Vagina (tissue), 2 donors: Measurements from ENCODE around the gene NUP210. TPM values are rescaled to one million over a fixed set of nuclear protein-coding genes. Genes with fewer than 3 reads are reported as not detected.
A peak's percentile ranks its signal among the peaks of the same experiment; 100 is the strongest.

Source experiments
- DNase-seq, 2 donors: peaks; one replicate each; pipeline ENCODE4 v3.0.0-alpha.2; 2017; ENCODE audit errors: extremely low spot score in 2 of 2
- H3K27ac ChIP-seq: fragments of 200-600 bp; sonication (generic); one replicate; pipeline ENCODE4 v1.5.1; 2019
- H3K27me3 ChIP-seq: fragments of 200-600 bp; sonication (generic); one replicate; pipeline ENCODE4 v1.5.1; 2019
- H3K36me3 ChIP-seq, 2 donors: fragments of 200-600 bp; sonication (generic); one replicate each; pipeline ENCODE4 v1.5.1; 2017 to 2019
- H3K4me1 ChIP-seq: fragments of 200-600 bp; sonication (generic); one replicate; pipeline ENCODE4 v1.5.1; 2019
- H3K4me3 ChIP-seq, 2 donors: fragments of 200-600 bp; sonication (generic); 1 replicate in 1 of 2; 2 replicates in 1 of 2; pipeline ENCODE4 v1.5.1; 2016 to 2019
- H3K9me3 ChIP-seq: fragments of 200-600 bp; sonication (generic); one replicate; pipeline ENCODE4 v1.5.1; 2019
- POLR2A ChIP-seq, 2 donors: fragments of 450-650 bp; IDR thresholded peaks; one replicate each; pipeline ENCODE4 v1.6.1; 2017; ENCODE audit warnings: antibody characterized with exemption in 2 of 2, mild to moderate bottlenecking in 2 of 2, moderate library complexity in 2 of 2
- POLR2AphosphoS5 ChIP-seq, 2 donors: sonication (generic); formaldehyde crosslinking; IDR thresholded peaks; one replicate each; pipeline ENCODE4 v1.9.0; 2017; ENCODE audit warnings: antibody characterized with exemption in 2 of 2, mild to moderate bottlenecking in 2 of 2, low read depth in 1 of 2; ENCODE audit not compliant: insufficient read depth in 1 of 2
- intact Hi-C: fragments of 100-400 bp; cut with DNase I; formaldehyde crosslinking; loops from one replicate; pipeline ENCODE4 v1.15.1; 2023
- total RNA-seq: library from RNA; depleted of rRNA; stranded (reverse); fragments of >200 nt; gene quantifications from one replicate; pipeline ENCODE4 v1.2.3, GENCODE V29; 2016
- TF ChIP-seq, protein P1 (sequence below), 3 experiments: fragments of 450-650 bp in 2 of 3; fragments of 200-600 bp in 1 of 3; sonication (generic) in 1 of 3; IDR thresholded peaks; one replicate each; pipeline ENCODE4 v1.5.1; 2017 to 2019; ENCODE audit warnings: antibody characterized with exemption in 3 of 3, mild to moderate bottlenecking in 2 of 3, moderate library complexity in 2 of 3

NUP210 gene
- total RNA-seq, 1 donor from 2014 or later = 10.1 TPM

- intact Hi-C loops = loop anchor here (10.0 kb wide), 1 partner anchor 148 kb away; no protein-coding TSS in a partner anchor
Measured at GRCh38 chr3:13462822-13463221, 42.7 kb upstream of the NUP210 start.

GRCh38 chr3:13462125-13462629 lies 42.1 kb upstream of the NUP210 start:
- no peak overlapping the region for H3K27ac ChIP-seq
- H3K27me3 ChIP-seq = no peaks in the 10 kb centered on the region
- intact Hi-C loops = loop anchor here (10.0 kb wide), 1 partner anchor 147 kb away; no protein-coding TSS in a partner anchor
- no peaks in the 10 kb centered on the region for H3K9me3 ChIP-seq
- TF ChIP-seq POLR2A (IDR thresholded peaks at IDR 0.05) (no peak), POLR2AphosphoS5 (IDR thresholded peaks at IDR 0.05; ENCODE audit: insufficient read depth in 1 of 2, low read depth in 1 of 2) (no peak)
- TF ChIP-seq, protein P1, sequence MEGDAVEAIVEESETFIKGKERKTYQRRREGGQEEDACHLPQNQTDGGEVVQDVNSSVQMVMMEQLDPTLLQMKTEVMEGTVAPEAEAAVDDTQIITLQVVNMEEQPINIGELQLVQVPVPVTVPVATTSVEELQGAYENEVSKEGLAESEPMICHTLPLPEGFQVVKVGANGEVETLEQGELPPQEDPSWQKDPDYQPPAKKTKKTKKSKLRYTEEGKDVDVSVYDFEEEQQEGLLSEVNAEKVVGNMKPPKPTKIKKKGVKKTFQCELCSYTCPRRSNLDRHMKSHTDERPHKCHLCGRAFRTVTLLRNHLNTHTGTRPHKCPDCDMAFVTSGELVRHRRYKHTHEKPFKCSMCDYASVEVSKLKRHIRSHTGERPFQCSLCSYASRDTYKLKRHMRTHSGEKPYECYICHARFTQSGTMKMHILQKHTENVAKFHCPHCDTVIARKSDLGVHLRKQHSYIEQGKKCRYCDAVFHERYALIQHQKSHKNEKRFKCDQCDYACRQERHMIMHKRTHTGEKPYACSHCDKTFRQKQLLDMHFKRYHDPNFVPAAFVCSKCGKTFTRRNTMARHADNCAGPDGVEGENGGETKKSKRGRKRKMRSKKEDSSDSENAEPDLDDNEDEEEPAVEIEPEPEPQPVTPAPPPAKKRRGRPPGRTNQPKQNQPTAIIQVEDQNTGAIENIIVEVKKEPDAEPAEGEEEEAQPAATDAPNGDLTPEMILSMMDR (IDR thresholded peaks at IDR 0.05) = no peak
- no peak for DNase-seq
- H3K4me3 ChIP-seq = no peak overlapping the region
- H3K36me3 ChIP-seq = no peaks in the 10 kb centered on the region
- no peaks in the 10 kb centered on the region for H3K4me1 ChIP-seq

More at GRCh38 chr3:13462822-13463221, 42.7 kb upstream of the NUP210 start:
- Histone ChIP-seq H3K27me3 (no peaks in the 10 kb centered on the region), H3K36me3 (no peaks in the 10 kb centered on the region), H3K9me3 (no peaks in the 10 kb centered on the region), H3K4me3 (no peak overlapping the region), H3K4me1 (no peaks in the 10 kb centered on the region), H3K27ac (no peak overlapping the region)
- no peak for DNase-seq
- TF ChIP-seq, protein P1 (IDR thresholded peaks at IDR 0.05) = no peak
- TF ChIP-seq POLR2AphosphoS5 (IDR thresholded peaks at IDR 0.05; ENCODE audit: insufficient read depth in 1 of 2, low read depth in 1 of 2) (no peak), POLR2A (IDR thresholded peaks at IDR 0.05) (no peak)

DNA sequence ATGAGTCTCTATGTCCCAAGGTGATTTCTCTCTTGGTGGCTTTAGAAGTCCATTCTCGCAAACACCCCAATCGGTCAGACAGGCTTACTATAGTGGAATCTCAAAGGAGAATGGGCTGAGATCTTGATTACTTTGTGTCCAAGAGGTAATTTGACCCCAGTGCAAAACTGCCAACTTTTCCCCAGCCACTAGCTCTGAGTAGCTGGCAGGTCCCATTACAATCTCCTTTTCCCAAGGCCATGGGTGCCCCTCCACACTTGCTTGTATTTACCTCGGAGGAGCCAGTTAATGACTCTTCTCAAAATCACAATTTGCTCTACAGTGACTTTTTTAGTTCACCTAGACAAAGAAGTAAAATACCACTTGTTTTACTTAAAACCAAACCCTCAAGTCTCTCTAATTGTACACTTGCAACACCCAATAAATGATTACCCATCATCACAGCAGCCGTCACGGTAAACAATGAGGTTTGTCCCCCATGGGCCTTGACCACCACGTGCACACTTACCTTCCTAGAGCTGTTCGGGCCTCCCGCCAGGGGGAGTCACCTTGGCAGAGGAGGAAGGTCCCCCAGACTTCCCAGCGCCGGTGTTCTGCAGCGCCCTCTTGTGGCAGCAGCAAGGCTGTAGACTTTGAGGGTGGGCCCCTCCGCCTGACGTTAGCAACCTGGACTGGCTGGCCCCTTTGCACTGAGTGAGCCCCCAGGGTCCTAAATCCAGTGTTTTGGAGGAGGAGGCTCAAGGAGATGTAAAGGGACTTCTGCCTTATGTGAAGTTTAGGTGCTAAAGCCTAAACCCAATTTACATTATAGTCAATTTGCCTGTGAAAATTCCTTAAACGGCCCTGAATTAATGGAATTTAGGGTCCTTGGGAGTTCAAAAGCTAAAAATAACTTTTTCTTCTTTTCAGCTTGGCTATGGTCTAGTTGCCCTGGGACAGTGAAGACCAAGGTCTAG lies 41.3 kb upstream of the NUP210 start:
- Histone ChIP-seq H3K4me3 (no peak overlapping the region), H3K9me3 (no peaks in the 10 kb centered on the region), H3K36me3 (no peaks in the 10 kb centered on the region), H3K4me1 (no peaks in the 10 kb centered on the region), H3K27ac (no peak overlapping the region), H3K27me3 (no peaks in the 10 kb centered on the region)
- DNase-seq = no peak
- intact Hi-C loops = loop anchor here (10.0 kb wide), 1 partner anchor 147 kb away; no protein-coding TSS in a partner anchor
- TF ChIP-seq POLR2AphosphoS5 (IDR thresholded peaks at IDR 0.05; ENCODE audit: insufficient read depth in 1 of 2, low read depth in 1 of 2) = no peak
- TF ChIP-seq POLR2A (IDR thresholded peaks at IDR 0.05) = no peak
- TF ChIP-seq, protein P1 (IDR thresholded peaks at IDR 0.05) = peak in 1 of 3 experiments; percentile 11

GRCh38 chr3:13460341-13460736 lies 40.2 kb upstream of the NUP210 start:
- DNase-seq = no peak
- Histone ChIP-seq H3K4me3 (no peak overlapping the region), H3K36me3 (no peaks in the 10 kb centered on the region), H3K9me3 (no peaks in the 10 kb centered on the region), H3K4me1 (no peaks in the 10 kb centered on the region), H3K27me3 (no peaks in the 10 kb centered on the region), H3K27ac (no peak overlapping the region)
- TF ChIP-seq POLR2AphosphoS5 (IDR thresholded peaks at IDR 0.05; ENCODE audit: insufficient read depth in 1 of 2, low read depth in 1 of 2) = no peak
- TF ChIP-seq, protein P1 (IDR thresholded peaks at IDR 0.05) = no peak
- no peak for TF ChIP-seq POLR2A (IDR thresholded peaks at IDR 0.05)
- intact Hi-C loops = loop anchor here (10.0 kb wide), 1 partner anchor 146 kb away; no protein-coding TSS in a partner anchor
